ENCODE results near the gene HRK.

HRK gene

GRCh38 chr12:116896411-116896924, 15.2 kb upstream of the HRK start:
- no peak for DNase-seq

- DNase-seq, result no peak
Measured at GRCh38 chr12:116894913-116895312, 13.7 kb upstream of the HRK start.

DNA sequence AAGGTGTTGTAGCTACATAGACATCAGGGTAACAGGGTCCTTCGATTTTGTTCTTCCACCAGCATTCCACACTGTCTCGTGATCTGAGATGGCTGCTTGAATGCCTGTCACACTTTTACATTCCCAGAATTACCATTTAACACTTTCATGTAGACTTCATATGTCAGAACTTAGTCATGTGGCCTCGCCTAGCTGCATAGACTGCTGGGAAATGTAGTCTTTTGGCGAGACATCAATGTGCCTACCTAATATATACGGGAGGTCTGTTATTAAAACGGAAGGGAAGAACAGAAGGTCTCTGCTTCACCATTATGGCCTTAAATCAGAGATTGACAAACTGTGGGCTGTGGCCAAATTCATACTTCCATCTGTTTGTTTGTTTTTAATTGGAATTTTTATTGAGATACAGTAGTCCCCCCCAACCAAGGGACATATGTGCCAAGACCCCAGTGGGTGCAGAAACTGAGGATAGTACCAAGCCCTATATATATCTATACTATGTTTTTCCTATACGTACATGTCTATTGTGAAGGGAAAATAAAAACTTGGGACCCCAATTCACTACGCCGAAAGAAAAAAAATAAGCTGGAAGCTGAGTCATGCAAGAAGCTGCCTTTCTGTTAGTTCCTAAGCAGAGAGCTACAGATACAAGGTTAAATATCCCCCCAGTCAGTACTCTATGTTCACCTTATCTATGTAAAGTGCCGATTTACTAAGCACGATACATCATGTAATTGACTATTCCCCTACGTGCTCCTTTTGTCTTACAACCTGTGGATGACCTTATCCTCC, 11.3 kb upstream of the HRK start:
- DNase-seq, result no peak

DNA sequence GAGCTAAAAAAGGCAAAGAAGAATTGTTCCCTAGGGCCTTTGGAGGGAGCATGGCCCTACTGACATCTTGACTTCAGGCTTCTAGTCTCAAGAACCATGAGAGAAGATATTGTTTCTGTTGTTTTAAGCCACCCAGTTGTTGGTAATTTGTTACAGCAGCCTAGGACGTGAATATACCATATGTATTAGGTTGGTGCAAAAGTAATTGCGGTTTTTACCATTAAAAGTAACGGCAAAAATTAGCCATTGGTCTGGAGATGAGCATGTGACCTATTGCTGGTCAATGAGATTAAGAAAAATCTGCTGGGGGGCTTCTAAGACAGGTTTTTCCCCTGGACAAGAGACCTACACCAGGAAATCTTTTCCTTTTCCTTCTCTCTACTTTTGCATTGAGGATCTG, 9.8 kb upstream of the HRK start:
- no peak for DNase-seq

- DNase-seq, result no peak
Measured at GRCh38 chr12:116890330-116890729, 9.1 kb upstream of the HRK start.

DNA sequence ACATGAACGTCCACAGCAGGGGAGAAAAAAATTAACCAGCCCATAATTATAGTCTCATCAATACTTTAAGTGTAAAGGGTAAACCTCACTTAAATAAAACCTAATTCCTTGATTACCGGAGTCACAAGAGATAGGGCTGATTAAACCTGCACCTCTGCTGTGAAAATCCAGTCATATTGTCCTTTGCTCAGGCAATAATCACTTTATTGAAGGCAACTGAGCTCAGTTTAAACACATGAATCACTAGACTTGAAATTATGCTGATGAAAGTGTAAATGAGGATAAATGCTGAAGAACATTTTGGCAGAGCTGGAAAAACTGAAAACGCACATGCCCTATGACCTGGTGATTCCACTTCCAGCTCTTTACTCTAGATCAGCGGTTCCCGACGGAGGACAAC, 6.7 kb upstream of the HRK start:
- DNase-seq, result no peak

GRCh38 chr12:116887244-116887643, 6.0 kb upstream of the HRK start:
- DNase-seq, result no peak

DNA sequence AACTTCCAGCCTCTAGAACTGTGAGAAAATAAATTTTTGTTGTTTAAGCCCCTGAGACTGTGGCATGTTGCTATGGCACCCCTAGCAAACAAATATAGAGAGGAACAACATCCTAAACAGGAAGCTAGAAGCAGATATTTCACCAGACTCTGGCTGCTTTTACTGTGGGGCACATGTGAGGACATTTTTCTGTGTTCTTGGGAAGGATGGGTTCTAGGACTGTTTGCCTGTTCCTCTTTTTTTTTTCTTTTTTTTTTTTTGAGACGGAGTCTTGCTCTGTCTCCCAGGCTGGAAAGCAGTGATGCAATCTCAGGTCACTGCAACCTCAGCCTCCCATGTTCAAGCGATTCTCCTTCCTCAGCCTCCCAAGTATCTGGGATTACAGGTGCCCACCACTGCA, 4.2 kb upstream of the HRK start:
- DNase-seq, result no peak

GRCh38 chr12:116884871-116885270, 3.6 kb upstream of the HRK start:
- DNase-seq, result no peak

DNA sequence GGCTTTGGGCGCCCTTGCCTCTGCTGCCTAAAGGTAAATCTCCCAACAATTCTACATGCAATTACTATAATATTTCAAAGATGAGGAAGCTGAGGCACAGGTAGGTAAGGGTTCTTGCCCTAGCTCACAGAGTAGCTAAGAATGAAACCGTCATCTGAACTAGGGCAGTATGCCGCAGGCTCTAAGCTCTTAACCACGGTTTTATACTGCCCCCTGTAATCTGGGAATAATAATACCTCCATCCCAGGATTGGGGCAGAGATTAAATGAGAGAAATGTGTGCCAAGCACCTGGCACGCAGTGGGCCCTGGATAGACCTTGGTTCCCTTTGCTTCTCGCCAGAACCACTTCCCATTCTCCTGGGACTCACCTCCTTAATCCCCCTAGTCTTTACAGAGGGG, 1.5 kb upstream of the HRK start:
- peak; percentile 40 for DNase-seq

- no peak for DNase-seq
Measured at GRCh38 chr12:116881877-116882507, 751 bp upstream of the HRK start.

GRCh38 chr12:116880817-116881324, 370 bp downstream of the HRK start:
- no peak for DNase-seq

DNA sequence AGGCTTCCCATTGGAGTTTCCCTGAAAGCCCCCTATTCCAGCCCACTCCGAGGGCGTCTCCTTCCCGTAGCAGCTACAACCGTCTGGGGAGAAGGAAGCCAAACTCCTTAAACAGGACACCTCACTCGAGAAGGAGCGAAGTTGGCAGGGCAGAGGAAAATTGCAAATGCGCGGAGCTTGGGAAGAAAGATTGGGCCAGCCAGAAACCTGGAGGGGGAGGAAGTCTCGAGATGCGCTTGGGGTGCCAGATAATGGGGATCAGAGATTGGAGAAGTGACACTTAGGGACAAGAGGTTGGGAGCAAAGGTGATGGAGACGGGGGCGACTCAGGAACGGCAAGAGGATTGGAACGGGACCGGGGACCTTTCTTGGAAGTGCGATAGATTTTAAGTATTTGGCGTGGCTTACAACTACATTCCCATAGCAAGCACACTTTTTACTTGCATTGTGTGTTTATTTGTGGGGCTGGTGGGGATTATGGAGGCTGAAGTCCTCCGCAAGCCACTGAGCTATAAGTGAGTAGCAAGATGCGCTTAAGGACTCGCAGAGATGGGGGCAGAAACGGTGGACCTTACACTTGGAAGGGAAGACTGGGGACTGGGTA, 926 bp downstream of the HRK start:
- DNase-seq, result no peak

DNA sequence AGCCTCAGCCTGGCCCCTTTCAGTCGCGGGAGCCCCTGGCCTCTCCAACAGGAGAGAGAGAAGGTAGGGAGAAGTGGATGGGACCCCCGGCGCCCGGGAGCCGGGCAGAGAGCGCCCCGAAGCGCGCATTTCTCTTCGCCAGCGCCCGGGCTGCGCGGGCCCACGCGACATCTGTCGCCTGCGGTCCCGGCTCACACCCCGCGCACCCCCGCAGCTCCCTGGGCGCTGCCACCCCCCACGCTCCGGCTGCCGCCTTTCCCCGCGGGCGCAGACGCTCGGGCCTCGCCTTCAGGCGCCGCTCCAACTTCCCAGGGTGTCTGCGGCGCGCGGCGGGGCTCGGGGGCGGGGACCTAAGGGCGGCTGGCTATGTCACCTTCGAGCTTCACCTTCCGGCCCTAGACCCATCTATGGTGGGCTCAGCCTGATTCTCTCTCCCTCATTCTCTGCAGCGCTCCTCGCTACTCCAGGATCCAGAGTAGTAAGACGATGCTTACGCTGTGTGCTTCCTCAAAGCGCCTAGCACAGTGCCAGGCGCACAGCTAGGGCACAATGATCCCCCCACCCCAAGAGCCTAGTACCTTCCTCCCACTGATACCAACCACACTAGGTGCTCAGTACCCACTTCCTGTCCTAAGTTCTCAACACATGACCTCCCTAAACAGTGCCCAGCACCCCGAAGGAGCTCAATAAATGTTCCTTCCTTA, 1.6 kb downstream of the HRK start:
- no peak for DNase-seq

- no peak for DNase-seq
Measured at GRCh38 chr12:116878567-116879508, 2.4 kb downstream of the HRK start.

GRCh38 chr12:116876151-116876869, 4.9 kb downstream of the HRK start:
- DNase-seq, result no peak

- no peak for DNase-seq
Measured at GRCh38 chr12:116874324-116874995, 6.8 kb downstream of the HRK start.

DNA sequence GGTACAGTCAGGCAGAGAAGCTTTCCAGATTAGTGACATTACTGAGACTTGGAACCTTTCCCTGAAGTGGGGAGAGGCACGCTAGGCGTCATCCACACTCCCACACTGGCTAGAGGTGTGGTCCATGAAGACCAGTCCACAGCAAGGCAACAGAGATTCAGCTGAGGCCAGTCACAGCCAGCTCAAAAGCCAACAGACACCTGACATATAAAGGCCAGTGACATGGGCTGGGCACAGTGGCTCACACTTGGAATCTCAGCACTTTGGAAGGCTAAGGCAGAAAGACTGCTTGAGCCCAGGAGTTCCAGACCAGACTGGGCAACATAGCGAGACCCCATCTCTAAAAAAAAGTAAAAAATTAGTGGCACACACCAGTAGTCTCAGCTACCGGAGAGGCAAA, 10.9 kb downstream of the HRK start:
- no peak for DNase-seq

- DNase-seq, result no peak
Measured at GRCh38 chr12:116867523-116867922, 13.7 kb downstream of the HRK start.

GRCh38 chr12:116864371-116865160, 16.7 kb downstream of the HRK start:
- DNase-seq, result no peak

Data from SHP77 treated with DMSO at 0.1 percent for 48 hours (cell line).